Panc1 (cell line): ENCODE measurements around the gene DIAPH2. TPM values are rescaled to one million over a fixed set of nuclear protein-coding genes. Genes with fewer than 3 reads are reported as not detected.

Experiments
- ATAC-seq: fragments of 200-7000 bp; cut with Tn5 transposase; 2 replicates; pipeline ENCODE4 v1.9.1; 2020; ENCODE audit warnings: mild to moderate bottlenecking, moderate library complexity
- BruUV-seq: library from RNA; stranded (reverse); fragments of 400-500 nt; replicated peaks from 2 replicates; lab custom pipeline; 2021; lab: Mats Ljungman, UMichigan
- CTCF ChIA-PET: fragments of 300-600 bp; sonication (Branson Sonifier 250); formaldehyde crosslinking; loops from one replicate; lab custom pipeline; 2022; ENCODE audit warnings: antibody characterized with exemption; lab: Charles Lee
- POLR2A ChIA-PET: fragments of 300-600 bp; sonication (Branson Sonifier 250); formaldehyde crosslinking; loops from one replicate; lab custom pipeline; 2022; ENCODE audit warnings: antibody characterized with exemption; lab: Charles Lee
- DNase-seq: peaks from one replicate; pipeline ENCODE4 v3.0.0-alpha.2; 2010; ENCODE audit warnings: low read depth, low spot score
- H3K27ac ChIP-seq: 2 replicates; pipeline ENCODE4 v1.5.1; 2011; ENCODE audit warnings: mild to moderate bottlenecking, low read length, inconsistent platforms
- H3K27me3 ChIP-seq: fragments of 200-500 bp; sonication (Bioruptor generic); 2 replicates; pipeline ENCODE4 v1.6.0; 2014; ENCODE audit warnings: low read length, inconsistent platforms; ENCODE audit not compliant: control insufficient read depth, insufficient read depth
- H3K36me3 ChIP-seq: fragments of 200-500 bp; sonication (Bioruptor generic); 2 replicates; pipeline ENCODE4 v1.5.1; 2014; ENCODE audit warnings: inconsistent platforms, mild to moderate bottlenecking, low read length, moderate library complexity; ENCODE audit not compliant: control insufficient read depth, insufficient read depth
- H3K4me1 ChIP-seq: 2 replicates; pipeline ENCODE4 v1.5.1; 2011; ENCODE audit warnings: inconsistent platforms, mild to moderate bottlenecking, low read length, moderate library complexity; ENCODE audit not compliant: control insufficient read depth, insufficient read depth
- H3K4me3 ChIP-seq, 2 experiments: 2 replicates each; pipeline ENCODE4 v1.5.1; 2011 to 2012; ENCODE audit warnings: low read depth in 2 of 2, low read length in 2 of 2, mild to moderate bottlenecking in 2 of 2, inconsistent platforms in 1 of 2, moderate library complexity in 1 of 2
- H3K9me3 ChIP-seq: fragments of 200-500 bp; sonication (Bioruptor generic); 2 replicates; pipeline ENCODE4 v1.5.1; 2014; ENCODE audit warnings: low read depth, mild to moderate bottlenecking, inconsistent platforms, low read length, moderate library complexity; ENCODE audit not compliant: control insufficient read depth, insufficient read depth
- CTCF ChIP-seq: fragments of 450-650 bp; IDR thresholded peaks from 2 replicates; pipeline ENCODE4 v1.5.1; 2017; ENCODE audit warnings: mild to moderate bottlenecking
- POLR2AphosphoS5 ChIP-seq: IDR thresholded peaks from 2 replicates; pipeline ENCODE4 v1.6.1; 2012; ENCODE audit warnings: mild to moderate bottlenecking, low read depth, low read length, moderate library complexity
- REST ChIP-seq, 2 experiments: IDR thresholded peaks; 2 replicates each; pipeline ENCODE4 v1.6.1; 2011 to 2012; ENCODE audit warnings: low read depth in 2 of 2, control low read depth in 1 of 2, low read length in 1 of 2, mild to moderate bottlenecking in 1 of 2, moderate library complexity in 1 of 2; ENCODE audit not compliant: insufficient read depth in 1 of 2
- SIN3A ChIP-seq: IDR thresholded peaks from 2 replicates; pipeline ENCODE4 v1.6.1; 2012; ENCODE audit warnings: low read depth, mild to moderate bottlenecking, low read length, moderate library complexity, borderline replicate concordance; ENCODE audit not compliant: insufficient read depth
- TCF7L2 ChIP-seq: IDR thresholded peaks from 2 replicates; pipeline ENCODE4 v1.6.1; 2011; ENCODE audit warnings: mild to moderate bottlenecking, low read depth, low read length, inconsistent platforms
- in situ Hi-C: cut with HindIII; loops from 2 replicates; pipeline ENCODE4 v1.10.0; 2016; ENCODE audit warnings: low sequenced_read_pairs, low pct_unique_long_range_greater_than_20kb
- intact Hi-C: fragments of 100-400 bp; cut with micrococcal nuclease; formaldehyde crosslinking; loops from one replicate; pipeline ENCODE4 v1.10.0; 2022; ENCODE audit not compliant: unreplicated experiment
- total RNA-seq: library from RNA; stranded (reverse); gene quantifications from one replicate; pipeline ENCODE4 v1.2.1, GENCODE V29; 2021; ENCODE audit not compliant: unreplicated experiment

The DIAPH2 gene
- total RNA-seq, 1 experiment from 2014 or later = 17.0 TPM

- Histone ChIP-seq H3K9me3 (no peaks in the 10 kb centered on the region), H3K36me3 (no peaks in the 10 kb centered on the region), H3K4me3 (no peak overlapping the region), H3K27me3 (no peaks in the 10 kb centered on the region), H3K27ac (no peak overlapping the region), H3K4me1 (no peaks in the 10 kb centered on the region)
- BruUV-seq = no TSS peak
- TF ChIP-seq TCF7L2 (no peak), SIN3A (no peak), CTCF (no peak), POLR2AphosphoS5 (no peak), REST (IDR thresholded peaks at IDR 0.05; ENCODE audit: insufficient read depth in 1 of 2, low read depth in 2 of 2, low read length in 1 of 2) (no peak)
- CTCF ChIA-PET = no interaction called here
- in situ Hi-C loops = no loop called here
- POLR2A ChIA-PET = no interaction called here
- no peak for DNase-seq
- intact Hi-C loops = no loop called here
- no peak for ATAC-seq
Observed at GRCh38 chrX:97070346-97070745, 385.7 kb downstream of the DIAPH2 start.

- POLR2A ChIA-PET = no interaction called here
- intact Hi-C loops = no loop called here
- no peak for ATAC-seq
- CTCF ChIA-PET = no interaction called here
- Histone ChIP-seq H3K9me3 (no peaks in the 10 kb centered on the region), H3K36me3 (no peaks in the 10 kb centered on the region), H3K27me3 (no peaks in the 10 kb centered on the region), H3K27ac (no peak overlapping the region), H3K4me1 (no peaks in the 10 kb centered on the region), H3K4me3 (no peak overlapping the region)
- no peak for DNase-seq
- no TSS peak for BruUV-seq
- in situ Hi-C loops = no loop called here
- TF ChIP-seq POLR2AphosphoS5 = no peak
- TF ChIP-seq TCF7L2 = no peak
- no peak for TF ChIP-seq REST (IDR thresholded peaks at IDR 0.05; ENCODE audit: insufficient read depth in 1 of 2, low read depth in 2 of 2, low read length in 1 of 2)
- TF ChIP-seq CTCF = no peak
- no peak for TF ChIP-seq SIN3A
Observed at GRCh38 chrX:97074400-97074799, 389.8 kb downstream of the DIAPH2 start.
